GM20000 (cell line): ENCODE data around the gene HNRNPH1.

Source experiments
- DNase-seq: peaks from one replicate; pipeline ENCODE4 v3.0.0; 2012; ENCODE audit warnings: low spot score
- CTCF ChIP-seq: IDR thresholded peaks from 2 replicates; pipeline ENCODE4 v1.5.1; 2012; ENCODE audit warnings: mild to moderate bottlenecking, control low read depth; ENCODE audit errors: extremely low read depth, missing control alignments

HNRNPH1 gene

GRCh38 chr5:179619776-179620175 lies 3.7 kb downstream of the HNRNPH1 start:
- no peak for TF ChIP-seq CTCF
- no peak for DNase-seq

- no peak for TF ChIP-seq CTCF
- no peak for DNase-seq
Observed at GRCh38 chr5:179618923-179619554, 4.4 kb downstream of the HNRNPH1 start.

- no peak for DNase-seq
- no peak for TF ChIP-seq CTCF
Observed at GRCh38 chr5:179617930-179618329, 5.5 kb downstream of the HNRNPH1 start.

- no peak for DNase-seq
- no peak for TF ChIP-seq CTCF
Observed at GRCh38 chr5:179616002-179616594, 7.4 kb downstream of the HNRNPH1 start.

GRCh38 chr5:179615203-179615602 lies 8.3 kb downstream of the HNRNPH1 start:
- no peak for TF ChIP-seq CTCF
- no peak for DNase-seq

GRCh38 chr5:179614745-179615144 lies 8.7 kb downstream of the HNRNPH1 start:
- TF ChIP-seq CTCF, result no peak
- no peak for DNase-seq

- DNase-seq, result no peak
- TF ChIP-seq CTCF, result no peak
Observed at GRCh38 chr5:179613460-179614071, 9.9 kb downstream of the HNRNPH1 start.
